Ishikawa (cell line): Measurements from ENCODE around the gene MRPS22.

Experiments
- CEBPB ChIP-seq: IDR thresholded peaks from 2 replicates; pipeline ENCODE4 v1.6.1; 2012
- CREB1 ChIP-seq: IDR thresholded peaks from 2 replicates; pipeline ENCODE4 v1.6.1; 2012; ENCODE audit warnings: low read depth
- EGR1 ChIP-seq: IDR thresholded peaks from 2 replicates; pipeline ENCODE4 v1.6.1; 2012
- EP300 ChIP-seq: IDR thresholded peaks from 2 replicates; pipeline ENCODE4 v1.6.1; 2012; ENCODE audit warnings: borderline replicate concordance
- FOXM1 ChIP-seq: IDR thresholded peaks from 2 replicates; pipeline ENCODE4 v1.6.1; 2012; ENCODE audit warnings: low read depth, borderline replicate concordance
- MAX ChIP-seq: IDR thresholded peaks from 2 replicates; pipeline ENCODE4 v1.6.1; 2012
- NFIC ChIP-seq: IDR thresholded peaks from 2 replicates; pipeline ENCODE4 v1.6.1; 2012
- RAD21 ChIP-seq: IDR thresholded peaks from 2 replicates; pipeline ENCODE4 v1.6.1; 2012; ENCODE audit warnings: low read depth
- REST ChIP-seq: IDR thresholded peaks from 2 replicates; pipeline ENCODE4 v1.6.1; 2012; ENCODE audit warnings: low read depth, mild to moderate bottlenecking
- TAF1 ChIP-seq: IDR thresholded peaks from 2 replicates; pipeline ENCODE4 v1.6.1; 2012; ENCODE audit warnings: low read depth, mild to moderate bottlenecking
- TCF12 ChIP-seq: IDR thresholded peaks from 2 replicates; pipeline ENCODE4 v1.6.1; 2012; ENCODE audit warnings: low read depth
- TEAD4 ChIP-seq: IDR thresholded peaks from 2 replicates; pipeline ENCODE4 v1.6.1; 2012
- USF1 ChIP-seq: IDR thresholded peaks from 2 replicates; pipeline ENCODE4 v1.6.1; 2012
- YY1 ChIP-seq: IDR thresholded peaks from 2 replicates; pipeline ENCODE4 v1.6.1; 2012; ENCODE audit warnings: low read depth
- ZBTB7A ChIP-seq: IDR thresholded peaks from 2 replicates; pipeline ENCODE4 v1.6.1; 2012; ENCODE audit warnings: low read depth

The MRPS22 gene

GRCh38 chr3:139338405-139338804, 5.4 kb upstream of the MRPS22 start:
- no peak for TF ChIP-seq ZBTB7A
- TF ChIP-seq TEAD4: no peak
- no peak for TF ChIP-seq RAD21
- TF ChIP-seq REST: no peak
- no peak for TF ChIP-seq EP300
- no peak for TF ChIP-seq CEBPB

- no peak for TF ChIP-seq MAX
- no peak for TF ChIP-seq TCF12
- TF ChIP-seq USF1: no peak
- TF ChIP-seq ZBTB7A: no peak
- TF ChIP-seq EP300: no peak
- no peak for TF ChIP-seq REST
These were observed 4.5 kb upstream of the MRPS22 start for GRCh38 chr3:139339219-139339906.

- no peak for TF ChIP-seq CEBPB
- TF ChIP-seq CREB1: no peak
- no peak for TF ChIP-seq NFIC
- TF ChIP-seq MAX: no peak
- no peak for TF ChIP-seq RAD21
- no peak for TF ChIP-seq USF1
- TF ChIP-seq EP300: no peak
- no peak for TF ChIP-seq REST
- no peak for TF ChIP-seq TEAD4
- TF ChIP-seq EGR1: no peak
- no peak for TF ChIP-seq TCF12
- TF ChIP-seq ZBTB7A: no peak
- TF ChIP-seq YY1: no peak
- TF ChIP-seq TAF1: no peak
- no peak for TF ChIP-seq FOXM1
These were observed 3.0 kb upstream of the MRPS22 start for GRCh38 chr3:139340784-139341183.

GRCh38 chr3:139342054-139342453, 1.8 kb upstream of the MRPS22 start:
- TF ChIP-seq ZBTB7A (no peak), MAX (no peak), EP300 (no peak), YY1 (no peak), TEAD4 (no peak), CEBPB (no peak), REST (no peak), FOXM1 (no peak), NFIC (no peak), EGR1 (no peak), RAD21 (no peak), USF1 (no peak), TAF1 (no peak), CREB1 (no peak), TCF12 (no peak)
